Heart left ventricle (tissue), 13 donors: ENCODE measurements around the gene MPDZ.

Source experiments
- POLR2A ChIP-seq, 2 donors: fragments of 450-650 bp; IDR thresholded peaks; one replicate each; pipeline ENCODE4 v1.6.1; 2017; ENCODE audit warnings: antibody characterized with exemption in 2 of 2, mild to moderate bottlenecking in 2 of 2, moderate library complexity in 2 of 2
- TF ChIP-seq, protein P1 (sequence below), 12 donors: fragments of 200-600 bp; sonication (generic) in 4 of 12; IDR thresholded peaks; one replicate each; pipeline versions ENCODE4 v1.5.0 to v1.8.0; 2018 to 2022; ENCODE audit warnings: antibody characterized with exemption in 12 of 12, mild to moderate bottlenecking in 5 of 12
- donor health status: ischemic (EF 13 %, LVEDD 7.1; RV severe dilation, severe dysfunction).
- donor health status: DM: no; HTN: yes; CAD: no.
- donor health status: DM: no; HTN: no; CAD: no.
- donor health status: ischemic (EF 25% LVEDD 6.9; RV normal size, moderate dysfunction).
- donor health status: ischemic (EF 25% LVEDD 5.7; RV mildly dilated, moderate dysfunction).
- donor health status: ischemic (EF 35%, LVEDD 5.7; RV mildly dilated, moderate dysfunction).
- donor health status: nonischemic (EF 11% LVEDD 7.7; RV severe dilation, severe dysfunction).
- donor health status: DM: yes; HTN: yes; CAD: no.
- donor health status: PGD.
- donor health status: ischemic (EF 29% LVEDD 5.4; RV normal size, mild dysfunction).
- donor health status: nonischemic (EF 23%, LVEDD 6.1; RV moderate dilation, normal function).

DNA sequence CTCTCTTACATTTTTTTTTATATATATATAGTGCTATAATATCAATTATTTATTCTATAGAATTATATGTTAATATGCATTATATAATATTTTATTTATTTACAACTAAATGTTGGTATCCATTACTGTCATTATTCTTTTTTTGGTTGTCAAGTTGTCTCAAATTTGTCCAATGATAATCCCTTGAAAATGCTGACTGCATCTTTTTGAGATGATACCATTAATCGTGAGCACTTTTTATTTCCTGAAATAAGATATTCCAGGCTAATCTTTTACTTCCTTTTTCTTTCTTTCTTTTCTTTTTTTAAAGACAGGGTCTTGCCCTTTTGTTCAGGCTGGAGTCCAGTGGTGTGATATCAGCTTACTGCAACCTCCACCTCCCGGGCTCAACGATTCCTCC, 12.7 kb upstream of the MPDZ start:
- TF ChIP-seq, protein P1, sequence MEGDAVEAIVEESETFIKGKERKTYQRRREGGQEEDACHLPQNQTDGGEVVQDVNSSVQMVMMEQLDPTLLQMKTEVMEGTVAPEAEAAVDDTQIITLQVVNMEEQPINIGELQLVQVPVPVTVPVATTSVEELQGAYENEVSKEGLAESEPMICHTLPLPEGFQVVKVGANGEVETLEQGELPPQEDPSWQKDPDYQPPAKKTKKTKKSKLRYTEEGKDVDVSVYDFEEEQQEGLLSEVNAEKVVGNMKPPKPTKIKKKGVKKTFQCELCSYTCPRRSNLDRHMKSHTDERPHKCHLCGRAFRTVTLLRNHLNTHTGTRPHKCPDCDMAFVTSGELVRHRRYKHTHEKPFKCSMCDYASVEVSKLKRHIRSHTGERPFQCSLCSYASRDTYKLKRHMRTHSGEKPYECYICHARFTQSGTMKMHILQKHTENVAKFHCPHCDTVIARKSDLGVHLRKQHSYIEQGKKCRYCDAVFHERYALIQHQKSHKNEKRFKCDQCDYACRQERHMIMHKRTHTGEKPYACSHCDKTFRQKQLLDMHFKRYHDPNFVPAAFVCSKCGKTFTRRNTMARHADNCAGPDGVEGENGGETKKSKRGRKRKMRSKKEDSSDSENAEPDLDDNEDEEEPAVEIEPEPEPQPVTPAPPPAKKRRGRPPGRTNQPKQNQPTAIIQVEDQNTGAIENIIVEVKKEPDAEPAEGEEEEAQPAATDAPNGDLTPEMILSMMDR (IDR thresholded peaks at IDR 0.05), result no peak
- TF ChIP-seq POLR2A (IDR thresholded peaks at IDR 0.05), result no peak
